DND-41 (cell line): ENCODE measurements around the gene COL20A1.

ENCODE experiments used
- ATAC-seq: fragments of 200-7000 bp; cut with Tn5 transposase; 3 replicates; pipeline ENCODE4 v1.9.1; 2021; ENCODE audit warnings: low read depth; ENCODE audit not compliant: insufficient read depth
- DNase-seq: peaks from one replicate; pipeline ENCODE4 v3.0.0-alpha.2; 2020
- H2AFZ ChIP-seq: 2 replicates; pipeline ENCODE4 v1.6.0; 2012; ENCODE audit warnings: low read depth, low read length
- H3K27ac ChIP-seq: 2 replicates; pipeline ENCODE4 v1.5.1; 2012; ENCODE audit warnings: low read length, inconsistent platforms
- H3K27me3 ChIP-seq: fragments of 200-600 bp; sonication (generic); 2 replicates; pipeline ENCODE4 v1.6.0; 2012; ENCODE audit warnings: low read length, mild to moderate bottlenecking, inconsistent platforms; ENCODE audit not compliant: insufficient read depth, poor library complexity
- H3K36me3 ChIP-seq: 2 replicates; pipeline ENCODE4 v1.5.1; 2012; ENCODE audit warnings: low read length, inconsistent platforms; ENCODE audit not compliant: insufficient read depth
- H3K4me1 ChIP-seq: 2 replicates; pipeline ENCODE4 v1.5.1; 2012; ENCODE audit warnings: mild to moderate bottlenecking, low read length; ENCODE audit not compliant: insufficient read depth
- H3K4me2 ChIP-seq: 2 replicates; pipeline ENCODE4 v1.6.0; 2012; ENCODE audit warnings: mild to moderate bottlenecking, moderate library complexity, low read length, inconsistent platforms; ENCODE audit not compliant: insufficient read depth
- H3K4me3 ChIP-seq, 2 experiments: fragments of 200-600 bp in 1 of 2; shearing (Covaris generic) in 1 of 2; 2 replicates each; pipeline ENCODE4 v1.5.1; 2012 to 2016; ENCODE audit warnings: inconsistent platforms in 2 of 2, low read length in 2 of 2, mild to moderate bottlenecking in 2 of 2, low read depth in 1 of 2, moderate library complexity in 1 of 2
- H3K79me2 ChIP-seq: 2 replicates; pipeline ENCODE4 v1.6.0; 2012; ENCODE audit warnings: low read length, inconsistent platforms; ENCODE audit not compliant: insufficient read depth
- H3K9ac ChIP-seq: 2 replicates; pipeline ENCODE4 v1.6.0; 2012; ENCODE audit warnings: low read depth, mild to moderate bottlenecking, inconsistent platforms, low read length, moderate library complexity
- H3K9me3 ChIP-seq: 2 replicates; pipeline ENCODE4 v1.5.1; 2012; ENCODE audit warnings: low read length, moderate library complexity, mild to moderate bottlenecking, inconsistent platforms; ENCODE audit not compliant: insufficient read depth, severe bottlenecking
- H4K20me1 ChIP-seq: 2 replicates; pipeline ENCODE4 v1.6.0; 2012; ENCODE audit warnings: low read length; ENCODE audit not compliant: insufficient read depth
- CTCF ChIP-seq: IDR thresholded peaks from 2 replicates; pipeline ENCODE4 v1.5.1; 2012; ENCODE audit warnings: borderline replicate concordance, low read length, moderate library complexity, mild to moderate bottlenecking; ENCODE audit not compliant: poor library complexity, severe bottlenecking; ENCODE audit errors: extremely low read depth
- EZH2 ChIP-seq: IDR thresholded peaks from 3 replicates; pipeline ENCODE4 v1.6.1; 2012; ENCODE audit warnings: borderline replicate concordance, low read depth, mild to moderate bottlenecking, moderate library complexity, low read length, inconsistent platforms; ENCODE audit not compliant: severe bottlenecking

Gene COL20A1

GRCh38 chr20:63347950-63348827 lies 55.2 kb downstream of the COL20A1 start:
- H3K9me3 ChIP-seq, result peaks cover 3% of the 10 kb centered on the region
- DNase-seq (no peak), ATAC-seq (no peak)
- H3K36me3 ChIP-seq, result no peaks in the 10 kb centered on the region
- H3K4me1 ChIP-seq, result no peaks in the 10 kb centered on the region
- H3K27ac ChIP-seq, result no peak overlapping the region
- H3K9ac ChIP-seq, result no peak overlapping the region
- H2AFZ ChIP-seq, result no peak overlapping the region
- TF ChIP-seq EZH2, result no peak
- no peak for TF ChIP-seq CTCF
- peaks cover 8% of the 10 kb centered on the region; the same call in 1 of the 2 replicates for H4K20me1 ChIP-seq
- H3K4me3 ChIP-seq, result no peak overlapping the region
- H3K4me2 ChIP-seq, result no peak overlapping the region
- H3K79me2 ChIP-seq, result no peaks in the 10 kb centered on the region
- H3K27me3 ChIP-seq, result no peaks in the 10 kb centered on the region

GRCh38 chr20:63348828-63349515 lies 56.0 kb downstream of the COL20A1 start:
- H3K9ac ChIP-seq, result no peak overlapping the region
- H3K4me3 ChIP-seq, result no peak overlapping the region
- no peak overlapping the region for H2AFZ ChIP-seq
- no peak overlapping the region for H3K27ac ChIP-seq
- no peak for DNase-seq
- no peak for TF ChIP-seq EZH2
- TF ChIP-seq CTCF, result no peak
- H3K36me3 ChIP-seq, result no peaks in the 10 kb centered on the region
- H4K20me1 ChIP-seq, result peaks cover 8% of the 10 kb centered on the region; the same call in 1 of the 2 replicates
- ATAC-seq, result no peak
- H3K4me1 ChIP-seq, result no peaks in the 10 kb centered on the region
- H3K9me3 ChIP-seq, result peaks cover 3% of the 10 kb centered on the region
- no peak overlapping the region for H3K4me2 ChIP-seq
- H3K27me3 ChIP-seq, result no peaks in the 10 kb centered on the region
- H3K79me2 ChIP-seq, result no peaks in the 10 kb centered on the region

- TF ChIP-seq CTCF (no peak), EZH2 (no peak)
- Histone ChIP-seq H3K4me3 (no peak overlapping the region), H4K20me1 (peaks cover 6% of the 10 kb centered on the region; the same call in 1 of the 2 replicates), H3K36me3 (no peaks in the 10 kb centered on the region), H3K9me3 (peaks cover 3% of the 10 kb centered on the region), H3K79me2 (no peaks in the 10 kb centered on the region), H2AFZ (no peak overlapping the region), H3K27ac (no peak overlapping the region), H3K4me2 (no peak overlapping the region), H3K9ac (no peak overlapping the region), H3K4me1 (no peaks in the 10 kb centered on the region), H3K27me3 (no peaks in the 10 kb centered on the region)
- ATAC-seq (no peak), DNase-seq (no peak)
Observed at GRCh38 chr20:63349516-63349895, 56.5 kb downstream of the COL20A1 start.
